ENCODE measurements around the gene VIT.

VIT gene

DNA sequence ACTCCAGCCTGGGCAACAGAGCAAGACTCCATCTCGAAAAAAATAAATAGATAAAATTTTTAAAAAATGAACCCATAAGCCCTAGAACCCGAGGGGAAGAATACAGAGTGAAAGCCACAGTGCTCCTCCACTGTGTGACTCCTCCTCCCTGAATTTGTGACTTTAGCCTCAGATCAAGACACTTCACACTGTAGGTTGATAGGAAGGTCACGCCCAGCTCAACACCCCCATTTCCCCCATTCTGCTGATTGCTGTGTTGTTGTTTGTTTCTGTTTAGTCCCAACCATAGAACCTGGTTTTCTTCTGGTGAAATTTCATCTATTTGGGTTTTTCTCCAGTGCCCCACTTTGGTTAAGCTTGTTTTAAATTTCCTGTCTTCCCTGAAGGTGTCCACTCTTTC, 102.2 kb downstream of the VIT start:
- H3K4me1 ChIP-seq (ENCODE audit: insufficient read depth, low read length): no peaks in the 10 kb centered on the region
- no peak overlapping the region for H3K9ac ChIP-seq (ENCODE audit: low read length)
- H3K27me3 ChIP-seq (ENCODE audit: control insufficient read depth in 1 of 2, insufficient read depth in 2 of 2, low read length in 2 of 2): peaks cover 0 to 4% of the 10 kb centered on the region in 2 donors
- no peak overlapping the region for H3K4me3 ChIP-seq (ENCODE audit: low read depth in 1 of 2, low read length in 2 of 2)
- H3K27ac ChIP-seq (ENCODE audit: low read depth, low read length): no peak overlapping the region
- H3K36me3 ChIP-seq (ENCODE audit: insufficient read depth, low read length): no peaks in the 10 kb centered on the region
- no peaks in the 10 kb centered on the region for H3K9me3 ChIP-seq (ENCODE audit: low read length)

DNA sequence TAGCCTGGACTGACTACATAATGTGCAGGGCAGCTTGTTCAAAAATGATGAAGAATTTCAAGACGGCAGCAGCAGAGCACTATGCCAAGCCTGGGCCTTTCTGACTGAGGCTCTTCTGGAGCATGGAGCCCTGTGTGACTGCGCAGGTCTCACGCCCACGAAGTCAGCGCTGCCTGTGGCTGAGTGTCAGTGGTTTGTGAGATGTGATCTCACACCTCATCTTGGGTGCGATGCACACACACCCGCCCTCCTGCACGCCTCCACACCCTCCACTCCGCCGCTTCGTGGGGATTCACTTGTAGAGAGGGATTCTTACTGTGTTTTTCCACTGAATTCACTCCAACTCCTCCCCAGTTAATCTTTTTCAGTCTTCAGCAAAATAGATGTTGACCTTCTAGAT, 103.9 kb downstream of the VIT start:
- peaks cover 0 to 4% of the 10 kb centered on the region in 2 donors for H3K27me3 ChIP-seq (ENCODE audit: control insufficient read depth in 1 of 2, insufficient read depth in 2 of 2, low read length in 2 of 2)
- H3K36me3 ChIP-seq (ENCODE audit: insufficient read depth, low read length): no peaks in the 10 kb centered on the region
- no peaks in the 10 kb centered on the region for H3K4me1 ChIP-seq (ENCODE audit: insufficient read depth, low read length)
- no peak overlapping the region for H3K9ac ChIP-seq (ENCODE audit: low read length)
- no peak overlapping the region for H3K27ac ChIP-seq (ENCODE audit: low read depth, low read length)
- no peaks in the 10 kb centered on the region for H3K9me3 ChIP-seq (ENCODE audit: low read length)
- H3K4me3 ChIP-seq (ENCODE audit: low read depth in 1 of 2, low read length in 2 of 2): no peak overlapping the region

DNA sequence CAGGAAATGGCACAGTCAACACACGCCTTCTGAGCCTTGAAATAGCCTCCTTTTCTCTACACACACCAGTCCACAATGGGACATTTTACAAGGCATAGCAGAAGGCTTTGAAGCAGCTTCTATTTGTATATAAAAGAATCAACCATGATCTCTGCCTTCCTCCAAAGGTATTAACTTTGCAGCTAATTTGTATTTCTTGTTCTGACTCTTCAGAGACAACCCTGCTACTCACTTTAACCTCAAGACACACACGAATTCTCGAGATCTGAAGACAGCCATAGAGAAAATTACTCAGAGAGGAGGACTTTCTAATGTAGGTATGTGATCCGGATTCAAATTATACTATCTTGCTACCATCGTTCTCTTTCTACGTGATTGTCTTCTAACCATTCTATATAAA, 104.6 kb downstream of the VIT start:
- Histone ChIP-seq H3K27me3 (ENCODE audit: control insufficient read depth in 1 of 2, insufficient read depth in 2 of 2, low read length in 2 of 2) (peaks cover 0 to 4% of the 10 kb centered on the region in 2 donors), H3K36me3 (ENCODE audit: insufficient read depth, low read length) (no peaks in the 10 kb centered on the region), H3K27ac (ENCODE audit: low read depth, low read length) (no peak overlapping the region), H3K4me1 (ENCODE audit: insufficient read depth, low read length) (no peaks in the 10 kb centered on the region), H3K4me3 (ENCODE audit: low read depth in 1 of 2, low read length in 2 of 2) (no peak overlapping the region), H3K9ac (ENCODE audit: low read length) (no peak overlapping the region), H3K9me3 (ENCODE audit: low read length) (no peaks in the 10 kb centered on the region)

DNA sequence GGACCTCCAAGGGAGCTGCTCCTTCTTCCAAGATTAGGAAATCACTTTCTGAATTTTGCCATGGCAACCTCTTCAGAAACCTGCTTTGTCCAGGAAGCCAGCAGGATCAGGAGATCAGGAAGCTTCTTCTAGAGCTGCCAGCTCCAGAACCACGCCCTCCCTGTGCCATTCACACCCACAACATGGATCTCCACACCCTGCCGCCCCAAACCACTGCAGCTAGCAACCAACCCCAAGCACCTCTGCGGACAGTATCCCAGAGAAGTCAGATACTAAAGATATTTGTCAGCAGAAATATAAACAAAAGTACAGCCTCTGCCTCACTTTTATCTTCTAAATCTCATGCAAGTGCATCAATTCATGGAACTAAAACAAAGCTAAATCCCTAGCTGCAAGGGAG, 106.4 kb downstream of the VIT start:
- H3K4me1 ChIP-seq (ENCODE audit: insufficient read depth, low read length): no peaks in the 10 kb centered on the region
- no peaks in the 10 kb centered on the region for H3K9me3 ChIP-seq (ENCODE audit: low read length)
- H3K36me3 ChIP-seq (ENCODE audit: insufficient read depth, low read length): no peaks in the 10 kb centered on the region
- H3K27ac ChIP-seq (ENCODE audit: low read depth, low read length): no peak overlapping the region
- peaks cover 0 to 4% of the 10 kb centered on the region in 2 donors for H3K27me3 ChIP-seq (ENCODE audit: control insufficient read depth in 1 of 2, insufficient read depth in 2 of 2, low read length in 2 of 2)
- no peak overlapping the region for H3K4me3 ChIP-seq (ENCODE audit: low read depth in 1 of 2, low read length in 2 of 2)
- H3K9ac ChIP-seq (ENCODE audit: low read length): no peak overlapping the region

DNA sequence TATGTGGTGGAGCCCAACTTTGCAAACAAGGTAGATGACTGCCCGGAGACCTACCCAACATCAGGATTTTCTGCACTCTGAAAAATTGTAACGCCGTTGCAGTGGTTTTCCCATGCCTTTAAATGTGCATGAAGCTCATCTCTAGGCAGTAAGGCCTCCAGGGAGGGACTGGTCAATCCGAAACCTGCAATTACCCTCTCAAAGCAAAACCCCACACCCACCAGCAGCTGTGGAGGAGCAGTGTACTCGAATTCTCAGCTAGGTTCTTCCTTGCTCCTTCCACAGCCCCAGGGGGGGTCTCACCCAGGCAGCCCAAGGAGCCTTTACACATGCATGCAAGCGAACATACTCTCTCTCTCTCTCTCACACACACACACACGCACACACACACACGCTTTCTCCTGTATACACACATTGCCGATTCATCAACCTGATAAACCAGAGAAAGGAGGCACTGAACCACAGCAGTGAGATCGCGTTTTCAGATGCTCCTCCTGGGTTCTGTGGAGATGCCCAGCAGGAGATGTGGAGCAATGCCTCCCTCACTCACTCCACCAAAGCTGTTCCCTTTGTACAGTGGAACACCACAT, 109.2 kb downstream of the VIT start:
- Histone ChIP-seq H3K4me3 (ENCODE audit: low read depth in 1 of 2, low read length in 2 of 2) (no peak overlapping the region), H3K27ac (ENCODE audit: low read depth, low read length) (no peak overlapping the region), H3K9ac (ENCODE audit: low read length) (no peak overlapping the region), H3K9me3 (ENCODE audit: low read length) (no peaks in the 10 kb centered on the region), H3K4me1 (ENCODE audit: insufficient read depth, low read length) (no peaks in the 10 kb centered on the region), H3K27me3 (ENCODE audit: control insufficient read depth in 1 of 2, insufficient read depth in 2 of 2, low read length in 2 of 2) (peaks cover 0 to 1% of the 10 kb centered on the region in 2 donors), H3K36me3 (ENCODE audit: insufficient read depth, low read length) (no peaks in the 10 kb centered on the region)

DNA sequence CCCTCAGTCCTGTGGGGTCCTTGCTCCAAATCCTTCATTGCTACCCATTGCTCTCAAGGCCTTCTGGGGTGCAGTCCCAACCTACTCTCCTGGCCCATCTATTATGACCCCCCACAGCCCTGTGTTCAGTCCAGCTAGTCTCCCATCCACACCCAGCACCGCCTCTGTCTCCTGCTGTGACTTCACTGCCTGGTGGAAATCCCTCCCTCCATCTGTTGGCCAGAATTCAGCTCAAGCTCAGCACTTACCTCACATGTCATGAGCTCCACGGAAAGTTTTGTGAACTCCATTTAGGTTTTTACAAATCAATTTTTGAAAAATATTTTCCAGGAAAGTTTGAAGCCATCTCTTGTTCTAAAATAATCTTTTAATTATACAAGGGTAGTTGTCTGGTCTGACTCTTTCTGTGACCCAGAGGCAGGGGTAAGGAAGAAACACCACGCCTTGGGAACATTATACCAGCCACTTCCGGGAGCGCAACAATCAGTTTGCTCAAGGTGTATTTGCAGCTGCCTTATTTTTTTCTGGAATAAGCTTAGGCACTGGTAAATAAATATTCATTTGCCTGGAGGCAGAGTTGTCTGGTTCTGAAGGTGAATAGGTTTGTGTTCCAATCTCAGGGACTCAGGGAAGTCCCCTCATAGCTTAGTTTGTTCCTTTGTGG, 110.8 kb downstream of the VIT start:
- H3K4me1 ChIP-seq (ENCODE audit: insufficient read depth, low read length): no peaks in the 10 kb centered on the region
- H3K27ac ChIP-seq (ENCODE audit: low read depth, low read length): no peak overlapping the region
- H3K9ac ChIP-seq (ENCODE audit: low read length): no peak overlapping the region
- H3K9me3 ChIP-seq (ENCODE audit: low read length): no peaks in the 10 kb centered on the region
- H3K4me3 ChIP-seq (ENCODE audit: low read depth in 1 of 2, low read length in 2 of 2): no peak overlapping the region
- no peaks in the 10 kb centered on the region for H3K36me3 ChIP-seq (ENCODE audit: insufficient read depth, low read length)
- no peaks in the 10 kb centered on the region for H3K27me3 ChIP-seq (ENCODE audit: control insufficient read depth in 1 of 2, insufficient read depth in 2 of 2, low read length in 2 of 2)

DNA sequence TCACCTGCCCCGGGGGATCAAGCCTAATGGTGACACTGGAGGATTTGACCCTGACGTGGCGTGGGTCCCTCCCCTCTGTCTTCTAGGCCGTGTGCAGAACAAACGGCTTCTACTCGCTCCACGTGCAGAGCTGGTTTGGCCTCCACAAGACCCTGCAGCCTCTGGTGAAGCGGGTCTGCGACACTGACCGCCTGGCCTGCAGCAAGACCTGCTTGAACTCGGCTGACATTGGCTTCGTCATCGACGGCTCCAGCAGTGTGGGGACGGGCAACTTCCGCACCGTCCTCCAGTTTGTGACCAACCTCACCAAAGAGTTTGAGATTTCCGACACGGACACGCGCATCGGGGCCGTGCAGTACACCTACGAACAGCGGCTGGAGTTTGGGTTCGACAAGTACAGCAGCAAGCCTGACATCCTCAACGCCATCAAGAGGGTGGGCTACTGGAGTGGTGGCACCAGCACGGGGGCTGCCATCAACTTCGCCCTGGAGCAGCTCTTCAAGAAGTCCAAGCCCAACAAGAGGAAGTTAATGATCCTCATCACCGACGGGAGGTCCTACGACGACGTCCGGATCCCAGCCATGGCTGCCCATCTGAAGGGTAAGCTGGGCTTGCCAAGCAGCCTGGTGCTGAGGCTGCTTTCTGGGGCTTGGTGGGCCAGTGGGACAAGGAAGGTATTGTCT, 112.0 kb downstream of the VIT start:
- no peaks in the 10 kb centered on the region for H3K9me3 ChIP-seq (ENCODE audit: low read length)
- no peak overlapping the region for H3K27ac ChIP-seq (ENCODE audit: low read depth, low read length)
- H3K36me3 ChIP-seq (ENCODE audit: insufficient read depth, low read length): no peaks in the 10 kb centered on the region
- no peak overlapping the region for H3K4me3 ChIP-seq (ENCODE audit: low read depth in 1 of 2, low read length in 2 of 2)
- no peaks in the 10 kb centered on the region for H3K4me1 ChIP-seq (ENCODE audit: insufficient read depth, low read length)
- H3K27me3 ChIP-seq (ENCODE audit: control insufficient read depth in 1 of 2, insufficient read depth in 2 of 2, low read length in 2 of 2): no peaks in the 10 kb centered on the region
- no peak overlapping the region for H3K9ac ChIP-seq (ENCODE audit: low read length)

DNA sequence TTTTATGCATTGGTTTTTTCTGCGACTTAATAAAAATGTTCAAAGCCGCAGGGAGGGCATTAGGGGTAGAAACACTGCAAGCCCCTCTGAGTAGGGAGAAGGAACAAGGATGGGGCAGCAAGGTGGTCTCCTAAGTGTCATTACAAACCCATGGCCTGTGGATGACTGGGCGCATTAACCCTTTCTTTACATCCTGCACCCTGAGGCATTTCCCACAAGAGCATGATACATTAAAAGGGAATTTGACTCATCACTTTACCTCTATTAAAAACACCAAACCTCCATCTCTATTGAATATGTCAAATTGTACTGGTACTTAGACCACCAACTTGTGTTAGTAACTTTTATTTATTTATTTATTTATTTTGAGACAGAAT, 112.5 kb downstream of the VIT start:
- Histone ChIP-seq H3K9ac (ENCODE audit: low read length) (no peak overlapping the region), H3K4me1 (ENCODE audit: insufficient read depth, low read length) (no peaks in the 10 kb centered on the region), H3K9me3 (ENCODE audit: low read length) (no peaks in the 10 kb centered on the region)

DNA sequence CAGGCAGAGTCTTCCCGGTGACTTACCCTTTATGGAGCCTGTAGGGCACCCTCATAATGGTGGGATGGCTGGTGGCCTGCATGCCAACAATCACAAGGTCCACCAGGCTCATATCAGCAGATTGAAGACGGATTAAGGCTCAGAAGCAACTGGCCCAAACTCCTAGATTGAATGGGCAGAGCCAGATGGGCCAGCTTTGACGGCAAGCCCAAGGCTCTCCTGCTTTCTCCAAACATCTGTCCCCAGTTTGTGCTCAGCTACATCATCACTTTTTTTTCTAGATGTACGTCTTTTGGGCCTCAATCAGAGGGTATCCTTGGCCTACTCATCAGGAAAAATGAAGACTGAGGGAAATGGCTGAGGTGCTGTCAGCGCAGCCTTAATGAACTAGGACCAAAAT, 114.6 kb downstream of the VIT start:
- Histone ChIP-seq H3K4me1 (ENCODE audit: insufficient read depth, low read length) (no peaks in the 10 kb centered on the region), H3K9me3 (ENCODE audit: low read length) (no peaks in the 10 kb centered on the region), H3K9ac (ENCODE audit: low read length) (no peak overlapping the region), H3K36me3 (ENCODE audit: insufficient read depth, low read length) (no peaks in the 10 kb centered on the region), H3K4me3 (ENCODE audit: low read depth in 1 of 2, low read length in 2 of 2) (no peak overlapping the region), H3K27ac (ENCODE audit: low read depth, low read length) (no peak overlapping the region), H3K27me3 (ENCODE audit: control insufficient read depth in 1 of 2, insufficient read depth in 2 of 2, low read length in 2 of 2) (no peaks in the 10 kb centered on the region)

More for the DNA sequence above, 112.5 kb downstream of the VIT start:
- H3K36me3 ChIP-seq (ENCODE audit: insufficient read depth, low read length): no peaks in the 10 kb centered on the region
- no peak overlapping the region for H3K4me3 ChIP-seq (ENCODE audit: low read depth in 1 of 2, low read length in 2 of 2)
- H3K27ac ChIP-seq (ENCODE audit: low read depth, low read length): no peak overlapping the region
- no peaks in the 10 kb centered on the region for H3K27me3 ChIP-seq (ENCODE audit: control insufficient read depth in 1 of 2, insufficient read depth in 2 of 2, low read length in 2 of 2)

DNA sequence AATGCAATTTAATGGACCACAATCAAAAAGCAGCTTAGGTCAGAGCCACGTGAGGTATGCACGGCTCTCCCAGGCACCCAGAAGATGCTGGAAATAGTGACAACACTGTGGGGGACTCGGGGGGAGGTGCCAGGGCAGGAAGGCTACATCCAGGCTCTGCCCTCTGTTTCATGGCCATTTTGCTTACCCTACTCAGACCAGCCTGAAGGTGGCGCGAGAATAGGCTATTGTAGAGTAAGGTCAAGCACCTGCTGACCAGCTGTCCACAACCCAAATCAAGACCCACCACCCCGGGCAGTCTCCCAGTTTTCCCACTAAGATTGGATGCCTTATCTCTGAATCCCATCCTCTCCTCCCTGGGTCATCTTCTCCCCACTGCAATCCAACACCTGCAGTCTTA, 115.7 kb downstream of the VIT start:
- no peak overlapping the region for H3K27ac ChIP-seq (ENCODE audit: low read depth, low read length)
- H3K9ac ChIP-seq (ENCODE audit: low read length): no peak overlapping the region

DNA sequence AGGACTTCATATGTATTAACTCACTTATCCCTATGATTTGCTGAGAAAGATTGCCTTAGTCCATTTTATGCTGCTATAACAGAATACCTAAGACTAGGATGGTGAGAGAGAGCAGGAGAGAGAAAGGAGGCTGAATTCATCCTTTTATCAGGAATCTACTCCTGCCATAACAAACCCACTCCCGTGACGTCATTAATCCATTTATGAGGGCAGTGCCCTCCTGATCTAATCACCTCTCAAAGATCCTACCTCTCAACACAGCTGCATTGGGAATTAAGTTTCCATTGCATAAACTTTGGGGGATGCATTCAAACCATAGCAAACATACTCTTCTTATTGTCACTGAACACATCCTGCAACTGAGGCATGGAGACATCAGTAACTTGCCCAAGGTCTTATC, 122.0 kb downstream of the VIT start:
- Histone ChIP-seq H3K27me3 (ENCODE audit: control insufficient read depth in 1 of 2, insufficient read depth in 2 of 2, low read length in 2 of 2) (no peaks in the 10 kb centered on the region), H3K9me3 (ENCODE audit: low read length) (no peaks in the 10 kb centered on the region), H3K9ac (ENCODE audit: low read length) (no peak overlapping the region), H3K36me3 (ENCODE audit: insufficient read depth, low read length) (no peaks in the 10 kb centered on the region), H3K4me1 (ENCODE audit: insufficient read depth, low read length) (no peaks in the 10 kb centered on the region), H3K4me3 (ENCODE audit: low read depth in 1 of 2, low read length in 2 of 2) (no peak overlapping the region), H3K27ac (ENCODE audit: low read depth, low read length) (no peak overlapping the region)

More for the DNA sequence above, 115.7 kb downstream of the VIT start:
- Histone ChIP-seq H3K36me3 (ENCODE audit: insufficient read depth, low read length) (no peaks in the 10 kb centered on the region), H3K27me3 (ENCODE audit: control insufficient read depth in 1 of 2, insufficient read depth in 2 of 2, low read length in 2 of 2) (no peaks in the 10 kb centered on the region), H3K4me1 (ENCODE audit: insufficient read depth, low read length) (no peaks in the 10 kb centered on the region), H3K9me3 (ENCODE audit: low read length) (no peaks in the 10 kb centered on the region), H3K4me3 (ENCODE audit: low read depth in 1 of 2, low read length in 2 of 2) (no peak overlapping the region)
